Esophagus squamous epithelium (tissue), 5 donors: ENCODE results near the gene ANKRD6. TPM values are rescaled to one million over a fixed set of nuclear protein-coding genes. Genes with fewer than 3 reads are reported as not detected.

Experiments
- DNase-seq: peaks from one replicate; lab custom pipeline; 2025; lab: John Stamatoyannopoulos, UW
- H3K27ac ChIP-seq, 4 donors: fragments of 200-600 bp; sonication (generic); one replicate each; pipeline ENCODE4 v1.5.1; 2016 to 2019; ENCODE audit warnings: mild to moderate bottlenecking in 1 of 4
- H3K27me3 ChIP-seq, 4 donors: fragments of 200-600 bp; sonication (generic); 1 replicate in 3 of 4; 2 replicates in 1 of 4; pipeline versions ENCODE4 v1.5.1 to v1.6.0; 2017 to 2021; ENCODE audit warnings: antibody characterized with exemption in 1 of 4
- H3K36me3 ChIP-seq, 3 donors: fragments of 200-600 bp; sonication (generic); one replicate each; pipeline ENCODE4 v1.5.1; 2016 to 2019
- H3K4me1 ChIP-seq, 3 donors: fragments of 200-600 bp; sonication (generic); one replicate each; pipeline ENCODE4 v1.5.1; 2017 to 2019
- H3K4me3 ChIP-seq, 4 donors: fragments of 200-600 bp; sonication (generic); 1 replicate in 3 of 4; 2 replicates in 1 of 4; pipeline ENCODE4 v1.5.1; 2016 to 2019; ENCODE audit warnings: mild to moderate bottlenecking in 2 of 4, moderate library complexity in 1 of 4
- H3K9me3 ChIP-seq, 3 donors: fragments of 200-600 bp; sonication (generic); one replicate each; pipeline ENCODE4 v1.5.1; 2016 to 2019
- CTCF ChIP-seq, 6 experiments: fragments of 450-650 bp in 4 of 6; fragments of 200-600 bp in 2 of 6; sonication (generic) in 2 of 6; IDR thresholded peaks; one replicate each; pipeline ENCODE4 v1.5.1; 2016 to 2019; ENCODE audit warnings: antibody characterized with exemption in 6 of 6, mild to moderate bottlenecking in 4 of 6, moderate library complexity in 4 of 6
- POLR2A ChIP-seq, 4 donors: fragments of 450-650 bp; IDR thresholded peaks; one replicate each; pipeline ENCODE4 v1.6.1; 2017; ENCODE audit warnings: antibody characterized with exemption in 4 of 4, mild to moderate bottlenecking in 4 of 4, moderate library complexity in 3 of 4
- WGBS, 2 donors: methylation state at CpG; one replicate each; pipeline ENCODE4 v1.1.5; 2018; 5-methylcytosine and 5-hydroxymethylcytosine counted together
- intact Hi-C: fragments of 100-400 bp; cut with DNase I; formaldehyde crosslinking; loops from one replicate; pipeline ENCODE4 v1.15.0; 2022
- total RNA-seq, 4 donors: library from RNA; depleted of rRNA; stranded (reverse); fragments of >200 nt; gene quantifications; one replicate each; pipeline ENCODE4 v1.1.0, GENCODE V29; 2016
- donor health status: DM: yes; HTN: yes; CAD: no.

ANKRD6 gene
- total RNA-seq, 4 donors from 2014 or later = 5.8 to 12.0 (median 7.3) TPM

GRCh38 chr6:89462503-89462902 is 29.6 kb downstream of the ANKRD6 start:
- no peak for DNase-seq
- H3K4me1 ChIP-seq = peaks cover 0 to 7% (median 0%) of the 10 kb centered on the region in 3 donors

GRCh38 chr6:89464295-89464694 is 31.3 kb downstream of the ANKRD6 start:
- Histone ChIP-seq H3K27me3 (no peaks in the 10 kb centered on the region), H3K9me3 (no peaks in the 10 kb centered on the region), H3K4me1 (no peaks in the 10 kb centered on the region), H3K4me3 (no peak overlapping the region), H3K27ac (no peak overlapping the region), H3K36me3 (no peaks in the 10 kb centered on the region)
- no peak for DNase-seq
- TF ChIP-seq POLR2A (IDR thresholded peaks at IDR 0.05) = no peak
- TF ChIP-seq CTCF (IDR thresholded peaks at IDR 0.05) = no peak
- intact Hi-C loops = no loop called here
- WGBS, 2 donors = 73 to 75% methylated on average over 2 of the region's 2 CpGs

More at GRCh38 chr6:89462503-89462902, 29.6 kb downstream of the ANKRD6 start:
- Histone ChIP-seq H3K27ac (no peak overlapping the region), H3K27me3 (no peaks in the 10 kb centered on the region), H3K9me3 (no peaks in the 10 kb centered on the region), H3K4me3 (no peak overlapping the region), H3K36me3 (no peaks in the 10 kb centered on the region)
- 72 to 82% methylated on average over 2 of the region's 2 CpGs for WGBS, 2 donors
- TF ChIP-seq CTCF (IDR thresholded peaks at IDR 0.05) (no peak), POLR2A (IDR thresholded peaks at IDR 0.05) (no peak)
- intact Hi-C loops = no loop called here

GRCh38 chr6:89467437-89467836 is 34.5 kb downstream of the ANKRD6 start:
- no peak overlapping the region for H3K4me3 ChIP-seq
- no peak for TF ChIP-seq POLR2A (IDR thresholded peaks at IDR 0.05)
- no peak for TF ChIP-seq CTCF (IDR thresholded peaks at IDR 0.05)
- H3K36me3 ChIP-seq = no peaks in the 10 kb centered on the region
- H3K27ac ChIP-seq = no peak overlapping the region
- 88 to 100% methylated on average over 1 of the region's 1 CpG for WGBS, 2 donors
- no peaks in the 10 kb centered on the region for H3K27me3 ChIP-seq
- DNase-seq = no peak
- no peaks in the 10 kb centered on the region for H3K4me1 ChIP-seq
- intact Hi-C loops = no loop called here
- H3K9me3 ChIP-seq = no peaks in the 10 kb centered on the region

GRCh38 chr6:89468998-89469397 is 36.0 kb downstream of the ANKRD6 start:
- Histone ChIP-seq H3K27me3 (no peaks in the 10 kb centered on the region), H3K4me3 (no peak overlapping the region), H3K4me1 (peaks cover 0 to under 1% (median 0%) of the 10 kb centered on the region in 3 donors), H3K9me3 (no peaks in the 10 kb centered on the region), H3K36me3 (no peaks in the 10 kb centered on the region), H3K27ac (no peak overlapping the region)
- intact Hi-C loops = no loop called here
- WGBS, 2 donors = 48 to 50% methylated on average over 1 of the region's 1 CpG
- DNase-seq = no peak
- TF ChIP-seq CTCF (IDR thresholded peaks at IDR 0.05) (no peak), POLR2A (IDR thresholded peaks at IDR 0.05) (no peak)

GRCh38 chr6:89471287-89471867 is 38.4 kb downstream of the ANKRD6 start:
- WGBS, 2 donors = 74 to 82% methylated on average over 4 of the region's 4 CpGs

More at GRCh38 chr6:89471287-89471867, 38.4 kb downstream of the ANKRD6 start:
- H3K4me1 ChIP-seq = peaks cover 0 to 23% (median 3%) of the 10 kb centered on the region in 3 donors
- no peak overlapping the region for H3K4me3 ChIP-seq
- no peak overlapping the region for H3K27ac ChIP-seq
- no peak for TF ChIP-seq CTCF (IDR thresholded peaks at IDR 0.05)
- no peak for TF ChIP-seq POLR2A (IDR thresholded peaks at IDR 0.05)
- no peaks in the 10 kb centered on the region for H3K36me3 ChIP-seq
- intact Hi-C loops = no loop called here
- no peaks in the 10 kb centered on the region for H3K9me3 ChIP-seq
- H3K27me3 ChIP-seq = no peaks in the 10 kb centered on the region
- DNase-seq = no peak
